Measurements from ENCODE around the gene FHL2. TPM values are rescaled to one million over a fixed set of nuclear protein-coding genes. Genes with fewer than 3 reads are reported as not detected.

FHL2 gene
- polyA plus RNA-seq, 1 donor (not counting 4 experiments of a cell fraction or from before 2014, with no cell fraction given): 132 TPM

DNA sequence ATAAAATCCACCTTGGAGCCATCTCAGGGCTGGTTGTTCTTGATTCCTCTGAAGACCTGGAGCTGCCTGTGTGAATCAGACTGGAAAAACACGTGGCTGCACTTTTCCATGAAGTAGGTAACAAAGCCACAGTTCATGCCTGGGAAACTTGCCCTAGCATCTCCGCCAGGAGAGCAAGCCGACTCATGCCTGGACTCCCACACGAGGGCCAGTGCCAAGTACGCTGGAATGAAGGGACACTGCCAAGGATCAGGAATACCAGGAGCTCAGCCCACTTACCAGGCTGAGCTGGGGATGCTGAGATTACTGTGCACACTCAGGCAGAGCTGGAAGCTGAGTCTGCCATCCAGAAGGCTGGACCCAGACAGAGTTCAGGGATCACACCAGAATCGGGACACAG is 10.9 kb upstream of the FHL2 start:
- FAIRE-seq (peak; percentile 96), DNase-seq (ENCODE audit: low read depth, low spot score) (peak; percentile 93)
- peaks cover 65% of the 10 kb centered on the region for H3K4me1 ChIP-seq (ENCODE audit: control insufficient read depth, extremely low read depth, insufficient read depth, low read length)
- dilution Hi-C loops (cut with MboI; ENCODE audit: extremely low pct_ligation_motif_present, low sequenced_read_pairs): no loop called here
- no peaks in the 10 kb centered on the region for H3K9me1 ChIP-seq (ENCODE audit: control insufficient read depth, extremely low read depth, insufficient read depth, low read length)
- TF ChIP-seq EZH2 (IDR thresholded peaks at IDR 0.05; ENCODE audit: low read length): no peak
- no peak for TF ChIP-seq CTCF (optimal IDR thresholded peaks at IDR 0.05 in 1 of 3, IDR thresholded peaks at IDR 0.05 in 1 of 3, conservative IDR thresholded peaks at IDR 0.05 in 1 of 3; ENCODE audit: extremely low read depth in 1 of 3, insufficient read depth in 2 of 3, low read length in 3 of 3)
- H3K9me3 ChIP-seq (ENCODE audit: control insufficient read depth, low read depth, low read length): no peaks in the 10 kb centered on the region
- no peaks in the 10 kb centered on the region for H4K20me1 ChIP-seq (ENCODE audit: control insufficient read depth, extremely low read depth, insufficient read depth, low read length)
- H3K9ac ChIP-seq (ENCODE audit: control insufficient read depth, extremely low read depth, insufficient read depth, low read length): peak overlapping the region; percentile 29
- H3K27ac ChIP-seq (ENCODE audit: control insufficient read depth, insufficient read depth, low read length): peak overlapping the region; percentile 62
- no peaks in the 10 kb centered on the region for H3K27me3 ChIP-seq (ENCODE audit: control insufficient read depth, extremely low read depth, insufficient read depth, low read length)
- no peak overlapping the region for H2AFZ ChIP-seq (ENCODE audit: control insufficient read depth, low read length)
- peak overlapping the region; percentile 78 for H3K4me2 ChIP-seq (ENCODE audit: control insufficient read depth, extremely low read depth, insufficient read depth, low read depth, low read length)
- no peaks in the 10 kb centered on the region for H3K36me3 ChIP-seq (ENCODE audit: control insufficient read depth in 2 of 2, extremely low read depth in 1 of 2, insufficient read depth in 2 of 2, low read length in 2 of 2)
- no peak overlapping the region for H3K4me3 ChIP-seq (ENCODE audit: control insufficient read depth in 2 of 3, extremely low read depth in 1 of 3, insufficient read depth in 2 of 3, low read depth in 1 of 3, low read length in 3 of 3)
- H3K79me2 ChIP-seq (ENCODE audit: control insufficient read depth, insufficient read depth, low read length): no peaks in the 10 kb centered on the region

DNA sequence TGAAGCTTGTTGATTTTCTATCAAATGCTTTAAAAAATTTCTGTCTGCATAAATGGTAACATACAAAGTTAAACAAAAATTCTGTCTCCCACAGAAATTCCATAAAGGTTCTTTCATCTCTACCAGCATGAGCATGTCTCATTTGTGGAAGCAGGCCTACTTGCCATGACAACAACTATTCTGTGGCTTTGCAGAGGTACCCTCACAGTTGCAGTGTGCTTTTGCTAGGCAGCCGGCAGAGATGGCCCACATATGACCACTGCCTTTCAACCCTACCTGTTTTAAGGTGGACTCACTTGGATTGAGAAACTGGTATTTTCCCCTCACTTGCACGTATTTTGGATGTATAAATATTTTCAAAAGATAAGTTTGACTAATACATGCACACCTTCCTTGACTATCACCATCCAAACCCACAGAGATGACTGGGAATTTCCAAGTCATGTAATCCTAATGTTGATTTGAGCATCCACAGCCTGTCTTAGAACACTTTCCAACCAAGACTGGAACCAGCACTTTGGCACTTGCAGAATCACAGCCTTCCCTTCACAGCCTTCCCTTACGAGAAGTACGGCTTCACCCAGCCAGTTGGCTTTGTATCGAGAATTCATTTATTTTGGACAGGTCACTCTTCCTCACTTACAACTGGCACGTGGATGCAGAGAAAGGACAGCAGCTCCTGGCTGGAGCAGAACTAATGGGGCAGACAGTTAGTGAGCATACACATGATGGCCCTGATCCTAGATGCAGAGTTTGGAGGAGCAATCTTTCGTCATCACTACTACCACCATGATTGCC is 9.3 kb upstream of the FHL2 start:
- no peaks in the 10 kb centered on the region for H4K20me1 ChIP-seq (ENCODE audit: control insufficient read depth, extremely low read depth, insufficient read depth, low read length)
- no peaks in the 10 kb centered on the region for H3K79me2 ChIP-seq (ENCODE audit: control insufficient read depth, insufficient read depth, low read length)
- no peaks in the 10 kb centered on the region for H3K27me3 ChIP-seq (ENCODE audit: control insufficient read depth, extremely low read depth, insufficient read depth, low read length)
- no peak for FAIRE-seq
- H3K36me3 ChIP-seq (ENCODE audit: control insufficient read depth in 2 of 2, extremely low read depth in 1 of 2, insufficient read depth in 2 of 2, low read length in 2 of 2): no peaks in the 10 kb centered on the region
- H3K4me1 ChIP-seq (ENCODE audit: control insufficient read depth, extremely low read depth, insufficient read depth, low read length): peaks cover 80% of the 10 kb centered on the region
- H3K9me1 ChIP-seq (ENCODE audit: control insufficient read depth, extremely low read depth, insufficient read depth, low read length): no peaks in the 10 kb centered on the region
- H3K4me2 ChIP-seq (ENCODE audit: control insufficient read depth, extremely low read depth, insufficient read depth, low read depth, low read length): no peak overlapping the region
- DNase-seq (ENCODE audit: low read depth, low spot score): no peak
- H2AFZ ChIP-seq (ENCODE audit: control insufficient read depth, low read length): no peak overlapping the region
- no peak overlapping the region for H3K9ac ChIP-seq (ENCODE audit: control insufficient read depth, extremely low read depth, insufficient read depth, low read length)
- H3K9me3 ChIP-seq (ENCODE audit: control insufficient read depth, low read depth, low read length): no peaks in the 10 kb centered on the region
- dilution Hi-C loops (cut with MboI; ENCODE audit: extremely low pct_ligation_motif_present, low sequenced_read_pairs): no loop called here
- TF ChIP-seq EZH2 (IDR thresholded peaks at IDR 0.05; ENCODE audit: low read length) (no peak), CTCF (optimal IDR thresholded peaks at IDR 0.05 in 1 of 3, IDR thresholded peaks at IDR 0.05 in 1 of 3, conservative IDR thresholded peaks at IDR 0.05 in 1 of 3; ENCODE audit: extremely low read depth in 1 of 3, insufficient read depth in 2 of 3, low read length in 3 of 3) (no peak)
- no peak overlapping the region for H3K4me3 ChIP-seq (ENCODE audit: control insufficient read depth in 2 of 3, extremely low read depth in 1 of 3, insufficient read depth in 2 of 3, low read depth in 1 of 3, low read length in 3 of 3)
- no peak overlapping the region for H3K27ac ChIP-seq (ENCODE audit: control insufficient read depth, insufficient read depth, low read length)
